Vagina (tissue), 2 donors: ENCODE measurements around the gene MS4A4A.

Source experiments
- CTCF ChIP-seq, 3 experiments: fragments of 450-650 bp in 2 of 3; fragments of 200-600 bp in 1 of 3; sonication (generic) in 1 of 3; IDR thresholded peaks; one replicate each; pipeline ENCODE4 v1.5.1; 2017 to 2019; ENCODE audit warnings: antibody characterized with exemption in 3 of 3, mild to moderate bottlenecking in 2 of 3, moderate library complexity in 2 of 3
- POLR2A ChIP-seq, 2 donors: fragments of 450-650 bp; IDR thresholded peaks; one replicate each; pipeline ENCODE4 v1.6.1; 2017; ENCODE audit warnings: antibody characterized with exemption in 2 of 2, mild to moderate bottlenecking in 2 of 2, moderate library complexity in 2 of 2

- TF ChIP-seq CTCF (IDR thresholded peaks at IDR 0.05) (no peak), POLR2A (IDR thresholded peaks at IDR 0.05) (no peak)
Measured at GRCh38 chr11:60357771-60358170, 77.3 kb downstream of the MS4A4A start.
